MCF 10A (cell line): Measurements from ENCODE around the gene SERTAD2. TPM values are rescaled to one million over a fixed set of nuclear protein-coding genes. Genes with fewer than 3 reads are reported as not detected.

Experiments used
- BruUV-seq: library from RNA; stranded (reverse); fragments of 400-500 nt; replicated peaks from 2 replicates; lab custom pipeline; 2021; lab: Mats Ljungman, UMichigan
- CTCF ChIA-PET: fragments of 300-600 bp; sonication (Branson Sonifier 250); formaldehyde crosslinking; extraction: SDS; loops from one replicate; lab custom pipeline; 2021; ENCODE audit warnings: antibody characterized with exemption, inconsistent platforms; lab: Yijun Ruan, JAX
- POLR2A ChIA-PET: fragments of 300-600, 350-650 bp; sonication (Branson Sonifier 250); formaldehyde crosslinking; extraction: SDS; loops from one replicate; lab custom pipeline; 2020; ENCODE audit warnings: antibody characterized with exemption, inconsistent platforms; lab: Yijun Ruan, JAX
- DNase-seq: peaks from one replicate; pipeline ENCODE4 v3.0.0-alpha.2; 2018; ENCODE audit not compliant: unreplicated experiment
- H3K27ac Mint-ChIP-seq: one replicate; pipeline ENCODE4 v1.8.0; 2022; ENCODE audit warnings: mild to moderate bottlenecking, low read depth, mixed read lengths; ENCODE audit not compliant: unreplicated experiment
- H3K27me3 Mint-ChIP-seq: one replicate; pipeline ENCODE4 v1.8.0; 2022; ENCODE audit warnings: mixed read lengths; ENCODE audit not compliant: insufficient read depth, unreplicated experiment
- H3K36me3 Mint-ChIP-seq: one replicate; pipeline ENCODE4 v1.8.0; 2022; ENCODE audit warnings: mild to moderate bottlenecking, moderate library complexity, mixed read lengths; ENCODE audit not compliant: insufficient read depth, unreplicated experiment
- H3K4me1 Mint-ChIP-seq: one replicate; pipeline ENCODE4 v1.8.0; 2022; ENCODE audit warnings: mixed read lengths; ENCODE audit not compliant: insufficient read depth, unreplicated experiment
- H3K4me3 Mint-ChIP-seq: one replicate; pipeline ENCODE4 v1.8.0; 2022; ENCODE audit warnings: mild to moderate bottlenecking, moderate library complexity, mixed read lengths; ENCODE audit not compliant: unreplicated experiment
- H3K9me3 Mint-ChIP-seq: one replicate; pipeline ENCODE4 v1.8.0; 2022; ENCODE audit warnings: mixed read lengths; ENCODE audit not compliant: unreplicated experiment
- intact Hi-C: fragments of 100-400 bp; cut with micrococcal nuclease; formaldehyde crosslinking; loops from 2 replicates; pipeline ENCODE4 v1.14.1; 2022
- total RNA-seq: library from RNA; stranded (reverse); gene quantifications from 2 replicates; pipeline ENCODE4 v1.2.3, GENCODE V29; 2022
- TF ChIP-seq, protein P1 (sequence below): fragments of 200-600 bp; IDR thresholded peaks from one replicate; pipeline ENCODE4 v1.8.0; 2022; ENCODE audit warnings: antibody characterized with exemption, mild to moderate bottlenecking; ENCODE audit not compliant: unreplicated experiment

SERTAD2 gene
- total RNA-seq, 1 experiment from 2014 or later, result 15.0 TPM

DNA sequence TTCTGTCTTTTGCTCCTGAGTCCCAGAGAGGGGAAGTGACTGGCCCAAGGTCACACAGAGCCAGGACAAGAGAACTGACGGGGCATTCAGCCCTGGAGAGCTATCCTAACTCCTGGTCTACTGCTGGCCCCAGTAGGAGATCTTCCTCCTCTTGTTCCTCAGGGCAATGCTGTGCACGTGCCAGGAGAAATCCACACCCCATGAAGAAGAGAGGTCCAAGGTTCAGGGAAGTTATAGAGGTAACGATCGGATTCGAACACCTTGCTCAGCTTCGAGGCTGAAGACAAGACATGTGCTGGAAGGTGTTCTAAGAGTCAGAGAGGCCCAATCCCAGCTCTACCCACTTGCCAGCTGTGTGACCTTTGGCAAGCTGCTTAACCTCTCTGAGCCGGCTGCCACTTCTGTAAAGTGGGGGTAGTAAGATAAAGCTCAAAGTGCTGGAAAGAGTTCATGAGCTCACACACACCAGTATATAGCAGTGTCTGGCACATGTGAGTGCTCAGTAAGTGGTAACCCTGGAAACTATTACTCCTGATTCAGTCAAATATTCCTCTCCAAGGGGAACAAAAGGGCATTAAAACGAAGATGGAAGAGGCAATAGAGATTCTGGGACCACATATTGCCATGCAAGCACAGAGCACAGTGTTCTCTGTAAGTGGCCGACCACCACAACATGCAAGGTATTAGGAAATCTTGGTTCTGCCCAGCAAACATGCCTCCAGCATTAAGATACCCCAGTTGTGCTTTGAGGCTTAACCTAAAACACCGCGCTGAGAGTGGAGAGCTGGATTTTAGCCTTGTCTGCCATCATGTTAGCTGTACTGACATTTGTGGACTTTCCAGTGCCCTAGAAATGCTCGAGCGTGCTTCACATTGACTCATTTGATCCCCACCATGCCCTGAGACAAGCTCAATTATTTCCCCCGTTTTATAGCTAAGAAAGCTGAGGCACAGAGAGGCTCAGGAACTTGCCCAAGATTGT lies 25.6 kb downstream of the SERTAD2 start:
- Mint-ChIP-seq H3K4me3 (no peak overlapping the region), H3K36me3 (peaks cover 24% of the 10 kb centered on the region), H3K27me3 (no peaks in the 10 kb centered on the region), H3K27ac (no peak overlapping the region), H3K9me3 (no peaks in the 10 kb centered on the region), H3K4me1 (no peaks in the 10 kb centered on the region)
- no TSS peak for BruUV-seq
- POLR2A ChIA-PET, result interaction anchor here (1.9 to 2.0 kb wide), 2 partner anchors 10 kb away, joined by 4 to 14 read pairs; no protein-coding TSS in a partner anchor
- intact Hi-C loops, result no loop called here
- TF ChIP-seq, protein P1, sequence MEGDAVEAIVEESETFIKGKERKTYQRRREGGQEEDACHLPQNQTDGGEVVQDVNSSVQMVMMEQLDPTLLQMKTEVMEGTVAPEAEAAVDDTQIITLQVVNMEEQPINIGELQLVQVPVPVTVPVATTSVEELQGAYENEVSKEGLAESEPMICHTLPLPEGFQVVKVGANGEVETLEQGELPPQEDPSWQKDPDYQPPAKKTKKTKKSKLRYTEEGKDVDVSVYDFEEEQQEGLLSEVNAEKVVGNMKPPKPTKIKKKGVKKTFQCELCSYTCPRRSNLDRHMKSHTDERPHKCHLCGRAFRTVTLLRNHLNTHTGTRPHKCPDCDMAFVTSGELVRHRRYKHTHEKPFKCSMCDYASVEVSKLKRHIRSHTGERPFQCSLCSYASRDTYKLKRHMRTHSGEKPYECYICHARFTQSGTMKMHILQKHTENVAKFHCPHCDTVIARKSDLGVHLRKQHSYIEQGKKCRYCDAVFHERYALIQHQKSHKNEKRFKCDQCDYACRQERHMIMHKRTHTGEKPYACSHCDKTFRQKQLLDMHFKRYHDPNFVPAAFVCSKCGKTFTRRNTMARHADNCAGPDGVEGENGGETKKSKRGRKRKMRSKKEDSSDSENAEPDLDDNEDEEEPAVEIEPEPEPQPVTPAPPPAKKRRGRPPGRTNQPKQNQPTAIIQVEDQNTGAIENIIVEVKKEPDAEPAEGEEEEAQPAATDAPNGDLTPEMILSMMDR, result no peak
- CTCF ChIA-PET, result interaction anchor here (0.7 to 1.4 kb wide), 5 partner anchors 12 to 245 kb away, joined by 3 to 5 read pairs (median 3); no protein-coding TSS in a partner anchor
- no peak for DNase-seq

- DNase-seq, result no peak
- ChIA-PET POLR2A (interaction anchor here (2.0 kb wide), 1 partner anchor 10 kb away, joined by 14 read pairs; no protein-coding TSS in a partner anchor), CTCF (interaction anchor here (0.7 kb wide), 1 partner anchor 117 kb away, joined by 3 read pairs; no protein-coding TSS in a partner anchor)
- no peak overlapping the region for H3K4me3 Mint-ChIP-seq
- TF ChIP-seq, protein P1, result no peak
- H3K36me3 Mint-ChIP-seq, result peaks cover 23% of the 10 kb centered on the region
- no peaks in the 10 kb centered on the region for H3K27me3 Mint-ChIP-seq
- intact Hi-C loops, result no loop called here
- no TSS peak for BruUV-seq
- no peak overlapping the region for H3K27ac Mint-ChIP-seq
- H3K4me1 Mint-ChIP-seq, result no peaks in the 10 kb centered on the region
- H3K9me3 Mint-ChIP-seq, result no peaks in the 10 kb centered on the region
Observed at GRCh38 chr2:64626963-64627760, 26.6 kb downstream of the SERTAD2 start.

GRCh38 chr2:64626146-64626809 lies 27.4 kb downstream of the SERTAD2 start:
- intact Hi-C loops, result no loop called here
- no peak overlapping the region for H3K4me3 Mint-ChIP-seq
- H3K36me3 Mint-ChIP-seq, result peaks cover 23% of the 10 kb centered on the region
- H3K27ac Mint-ChIP-seq, result no peak overlapping the region
- no peaks in the 10 kb centered on the region for H3K4me1 Mint-ChIP-seq
- H3K9me3 Mint-ChIP-seq, result no peaks in the 10 kb centered on the region
- H3K27me3 Mint-ChIP-seq, result no peaks in the 10 kb centered on the region
- CTCF ChIA-PET, result interaction anchor here (0.9 kb wide), 1 partner anchor 164 kb away, joined by 3 read pairs; no protein-coding TSS in a partner anchor
- no peak for DNase-seq
- TF ChIP-seq, protein P1, result no peak
- no TSS peak for BruUV-seq
- POLR2A ChIA-PET, result interaction anchor here (0.6 to 0.9 kb wide), 2 partner anchors 16 to 21 kb away, joined by 3 read pairs; no protein-coding TSS in a partner anchor
